H4 (cell line): ENCODE data around the gene NRXN2. TPM values are rescaled to one million over a fixed set of nuclear protein-coding genes. Genes with fewer than 3 reads are reported as not detected.

Experiments used
- DNase-seq: peaks from one replicate; pipeline ENCODE4 v3.0.0-alpha.2; 2015; ENCODE audit warnings: low spot score
- total RNA-seq: library from RNA; depleted of rRNA; stranded (reverse); fragments of >200 nt; shearing (Covaris generic); gene quantifications from 2 replicates; pipeline ENCODE4 v1.2.3, GENCODE V29; 2014

The NRXN2 gene
- total RNA-seq, 1 experiment from 2014 or later: 0.17 TPM

- no peak for DNase-seq
Observed at GRCh38 chr11:64759131-64759721, 36.2 kb upstream of the NRXN2 start.

- no peak for DNase-seq
Observed at GRCh38 chr11:64758330-64759079, 35.5 kb upstream of the NRXN2 start.

- DNase-seq: no peak
Observed at GRCh38 chr11:64757549-64758329, 34.7 kb upstream of the NRXN2 start.

GRCh38 chr11:64755681-64756361 is 32.8 kb upstream of the NRXN2 start:
- no peak for DNase-seq

- DNase-seq: no peak
Observed at GRCh38 chr11:64754919-64755662, 32.1 kb upstream of the NRXN2 start.

GRCh38 chr11:64754124-64754918 is 31.3 kb upstream of the NRXN2 start:
- no peak for DNase-seq

- no peak for DNase-seq
Observed at GRCh38 chr11:64753380-64754123, 30.6 kb upstream of the NRXN2 start.

- DNase-seq: no peak
Observed at GRCh38 chr11:64753019-64753379, 30.0 kb upstream of the NRXN2 start.

GRCh38 chr11:64752175-64752970 is 29.4 kb upstream of the NRXN2 start:
- DNase-seq: no peak

- DNase-seq: no peak
Observed at GRCh38 chr11:64751580-64751979, 28.6 kb upstream of the NRXN2 start.

- DNase-seq: no peak
Observed at GRCh38 chr11:64751136-64751535, 28.1 kb upstream of the NRXN2 start.

GRCh38 chr11:64750361-64751054 is 27.5 kb upstream of the NRXN2 start:
- no peak for DNase-seq

GRCh38 chr11:64747961-64748665 is 25.1 kb upstream of the NRXN2 start:
- no peak for DNase-seq

- DNase-seq: no peak
Observed at GRCh38 chr11:64746486-64746885, 23.5 kb upstream of the NRXN2 start.

- no peak for DNase-seq
Observed at GRCh38 chr11:64745521-64746328, 22.7 kb upstream of the NRXN2 start.

GRCh38 chr11:64745189-64745520 is 22.2 kb upstream of the NRXN2 start:
- DNase-seq: no peak

- DNase-seq: no peak
Observed at GRCh38 chr11:64744544-64745188, 21.7 kb upstream of the NRXN2 start.
